ENCODE measurements around the gene WHRN. TPM values are rescaled to one million over a fixed set of nuclear protein-coding genes. Genes with fewer than 3 reads are reported as not detected.

The WHRN gene
- total RNA-seq, 2 donors from 2014 or later, result 7.1 to 8.6 TPM

GRCh38 chr9:114423181-114423580, 82.1 kb downstream of the WHRN start:
- H3K27ac Mint-ChIP-seq, result no peak overlapping the region
- H3K9me3 Mint-ChIP-seq, result no peaks in the 10 kb centered on the region
- no peaks in the 10 kb centered on the region for H3K4me1 Mint-ChIP-seq (ENCODE audit: low read depth)
- no peak overlapping the region for H3K4me3 Mint-ChIP-seq
- H3K27me3 Mint-ChIP-seq (ENCODE audit: low read depth), result peaks cover 5% of the 10 kb centered on the region
- ATAC-seq (replicated peaks in 1 of 2), result no peak
- DNase-seq, result no peak
- H3K36me3 Mint-ChIP-seq (ENCODE audit: insufficient read depth in 2 of 2), result no peaks in the 10 kb centered on the region

DNA sequence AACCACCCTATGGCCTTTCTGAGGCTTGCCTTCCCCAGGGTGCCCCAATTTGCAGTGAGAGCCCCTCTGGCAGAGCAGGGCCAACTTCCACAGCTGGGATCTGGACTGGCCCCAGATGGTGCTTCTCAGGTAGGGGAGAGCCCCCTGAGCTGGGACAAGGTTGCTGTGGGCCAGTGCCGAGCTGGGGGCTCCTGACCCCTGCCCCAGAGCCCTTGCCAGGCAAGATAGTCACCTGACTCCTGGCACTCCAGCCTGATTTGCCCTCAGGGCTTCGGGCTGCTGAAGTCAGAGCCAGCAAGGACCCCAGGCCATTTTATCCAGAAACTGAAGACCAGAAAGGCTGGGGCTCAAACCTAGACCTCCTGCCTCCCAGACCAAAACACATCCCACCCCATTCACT, 84.1 kb downstream of the WHRN start:
- Mint-ChIP-seq H3K4me3 (no peak overlapping the region), H3K9me3 (no peaks in the 10 kb centered on the region), H3K36me3 (ENCODE audit: insufficient read depth in 2 of 2) (no peaks in the 10 kb centered on the region), H3K27ac (no peak overlapping the region), H3K4me1 (ENCODE audit: low read depth) (no peaks in the 10 kb centered on the region), H3K27me3 (ENCODE audit: low read depth) (peaks cover 5% of the 10 kb centered on the region)
- ATAC-seq (replicated peaks in 1 of 2) (no peak), DNase-seq (no peak)

GRCh38 chr9:114419796-114420195, 85.5 kb downstream of the WHRN start:
- ATAC-seq (replicated peaks in 1 of 2) (no peak), DNase-seq (no peak)
- Mint-ChIP-seq H3K27me3 (ENCODE audit: low read depth) (peaks cover 2% of the 10 kb centered on the region), H3K4me1 (ENCODE audit: low read depth) (no peaks in the 10 kb centered on the region), H3K36me3 (ENCODE audit: insufficient read depth in 2 of 2) (no peaks in the 10 kb centered on the region), H3K4me3 (no peak overlapping the region), H3K27ac (no peak overlapping the region), H3K9me3 (no peaks in the 10 kb centered on the region)

- no peak overlapping the region for H3K27ac Mint-ChIP-seq
- no peak overlapping the region for H3K4me3 Mint-ChIP-seq
- ATAC-seq (replicated peaks in 1 of 2) (no peak), DNase-seq (no peak)
- no peaks in the 10 kb centered on the region for H3K36me3 Mint-ChIP-seq (ENCODE audit: insufficient read depth in 2 of 2)
- H3K9me3 Mint-ChIP-seq, result no peaks in the 10 kb centered on the region
- no peaks in the 10 kb centered on the region for H3K4me1 Mint-ChIP-seq (ENCODE audit: low read depth)
- no peaks in the 10 kb centered on the region for H3K27me3 Mint-ChIP-seq (ENCODE audit: low read depth)
These were observed 87.2 kb downstream of the WHRN start for GRCh38 chr9:114418053-114418452.

DNA sequence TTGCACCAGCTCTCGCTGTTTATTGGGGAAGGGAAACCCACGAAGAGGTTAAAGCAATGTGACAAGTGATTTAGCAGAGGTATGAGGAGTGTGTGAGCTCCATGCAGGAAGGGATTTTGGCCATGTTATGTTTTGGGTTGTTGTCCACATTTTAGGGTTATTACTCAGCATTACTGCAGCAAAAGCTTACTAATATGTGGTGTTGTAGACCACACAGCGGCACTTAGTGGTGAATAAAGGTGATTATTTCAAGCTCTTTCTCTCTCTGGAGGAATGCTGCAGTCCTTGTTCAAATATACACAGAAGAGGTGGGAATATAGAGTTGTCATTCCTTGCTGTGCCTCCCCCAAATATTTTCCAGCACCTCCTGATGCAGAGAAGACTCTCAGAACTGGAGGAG, 87.8 kb downstream of the WHRN start:
- ATAC-seq (replicated peaks in 1 of 2) (no peak), DNase-seq (no peak)
- Mint-ChIP-seq H3K36me3 (ENCODE audit: insufficient read depth in 2 of 2) (no peaks in the 10 kb centered on the region), H3K27me3 (ENCODE audit: low read depth) (no peaks in the 10 kb centered on the region), H3K4me3 (no peak overlapping the region), H3K4me1 (ENCODE audit: low read depth) (no peaks in the 10 kb centered on the region), H3K27ac (no peak overlapping the region), H3K9me3 (no peaks in the 10 kb centered on the region)

DNA sequence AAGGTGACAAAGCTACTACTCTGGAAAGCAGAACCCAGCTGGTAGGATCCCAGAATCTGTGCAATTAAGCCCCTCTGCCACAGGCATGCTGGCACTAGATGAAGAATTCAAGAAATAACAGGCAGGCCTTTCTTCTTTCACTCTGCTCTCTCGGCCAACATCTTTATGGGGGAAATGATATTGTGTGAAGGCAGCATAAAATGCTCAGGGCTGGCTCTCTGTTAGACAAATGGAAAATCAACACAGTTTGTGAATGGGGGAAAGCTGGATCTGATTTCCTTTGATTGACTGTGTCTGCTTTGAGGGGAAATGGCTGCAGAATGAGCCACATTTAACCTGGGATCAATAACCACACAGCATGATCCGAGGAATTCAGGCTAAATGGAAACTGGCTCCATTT, 88.4 kb downstream of the WHRN start:
- DNase-seq, result no peak
- Mint-ChIP-seq H3K9me3 (no peaks in the 10 kb centered on the region), H3K4me1 (ENCODE audit: low read depth) (no peaks in the 10 kb centered on the region), H3K4me3 (no peak overlapping the region), H3K27me3 (ENCODE audit: low read depth) (no peaks in the 10 kb centered on the region), H3K36me3 (ENCODE audit: insufficient read depth in 2 of 2) (no peaks in the 10 kb centered on the region), H3K27ac (no peak overlapping the region)
- no peak for ATAC-seq (replicated peaks in 1 of 2)

- no peak overlapping the region for H3K4me3 Mint-ChIP-seq
- no peaks in the 10 kb centered on the region for H3K9me3 Mint-ChIP-seq
- no peak for ATAC-seq (replicated peaks in 1 of 2)
- no peak for DNase-seq
- no peaks in the 10 kb centered on the region for H3K36me3 Mint-ChIP-seq (ENCODE audit: insufficient read depth in 2 of 2)
- no peaks in the 10 kb centered on the region for H3K27me3 Mint-ChIP-seq (ENCODE audit: low read depth)
- H3K4me1 Mint-ChIP-seq (ENCODE audit: low read depth), result no peaks in the 10 kb centered on the region
- no peak overlapping the region for H3K27ac Mint-ChIP-seq
These were observed 89.0 kb downstream of the WHRN start for GRCh38 chr9:114416290-114416689.

- Mint-ChIP-seq H3K36me3 (ENCODE audit: insufficient read depth in 2 of 2) (no peaks in the 10 kb centered on the region), H3K4me3 (no peak overlapping the region), H3K4me1 (ENCODE audit: low read depth) (no peaks in the 10 kb centered on the region), H3K27ac (no peak overlapping the region), H3K9me3 (no peaks in the 10 kb centered on the region), H3K27me3 (ENCODE audit: low read depth) (no peaks in the 10 kb centered on the region)
- DNase-seq, result no peak
- no peak for ATAC-seq (replicated peaks in 1 of 2)
These were observed 90.9 kb downstream of the WHRN start for GRCh38 chr9:114414346-114414745.

DNA sequence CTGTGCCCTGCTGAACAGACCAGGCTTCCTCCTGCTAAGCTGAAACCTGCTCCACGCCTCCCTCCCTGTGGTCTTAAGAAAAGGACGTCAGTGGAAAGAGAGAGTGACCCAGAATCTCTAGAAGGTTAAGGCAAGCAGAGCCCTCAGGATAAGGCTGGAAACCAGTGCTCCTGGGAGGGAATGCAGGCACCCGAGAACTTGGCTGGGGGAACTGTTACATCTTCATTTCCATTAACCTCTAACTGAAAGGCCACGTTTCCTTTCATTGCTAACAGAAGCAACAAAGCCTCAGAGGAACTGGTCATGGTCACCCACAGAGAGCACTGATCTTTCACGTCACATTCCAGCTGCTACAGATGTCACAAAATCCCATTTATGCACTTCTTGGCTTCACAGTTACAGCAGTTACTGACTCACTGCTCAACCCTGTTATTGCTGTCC, 91.4 kb downstream of the WHRN start:
- no peaks in the 10 kb centered on the region for H3K27me3 Mint-ChIP-seq (ENCODE audit: low read depth)
- no peaks in the 10 kb centered on the region for H3K36me3 Mint-ChIP-seq (ENCODE audit: insufficient read depth in 2 of 2)
- DNase-seq (no peak), ATAC-seq (replicated peaks in 1 of 2) (no peak)
- H3K4me1 Mint-ChIP-seq (ENCODE audit: low read depth), result no peaks in the 10 kb centered on the region
- H3K27ac Mint-ChIP-seq, result no peak overlapping the region
- H3K4me3 Mint-ChIP-seq, result no peak overlapping the region
- H3K9me3 Mint-ChIP-seq, result no peaks in the 10 kb centered on the region

DNA sequence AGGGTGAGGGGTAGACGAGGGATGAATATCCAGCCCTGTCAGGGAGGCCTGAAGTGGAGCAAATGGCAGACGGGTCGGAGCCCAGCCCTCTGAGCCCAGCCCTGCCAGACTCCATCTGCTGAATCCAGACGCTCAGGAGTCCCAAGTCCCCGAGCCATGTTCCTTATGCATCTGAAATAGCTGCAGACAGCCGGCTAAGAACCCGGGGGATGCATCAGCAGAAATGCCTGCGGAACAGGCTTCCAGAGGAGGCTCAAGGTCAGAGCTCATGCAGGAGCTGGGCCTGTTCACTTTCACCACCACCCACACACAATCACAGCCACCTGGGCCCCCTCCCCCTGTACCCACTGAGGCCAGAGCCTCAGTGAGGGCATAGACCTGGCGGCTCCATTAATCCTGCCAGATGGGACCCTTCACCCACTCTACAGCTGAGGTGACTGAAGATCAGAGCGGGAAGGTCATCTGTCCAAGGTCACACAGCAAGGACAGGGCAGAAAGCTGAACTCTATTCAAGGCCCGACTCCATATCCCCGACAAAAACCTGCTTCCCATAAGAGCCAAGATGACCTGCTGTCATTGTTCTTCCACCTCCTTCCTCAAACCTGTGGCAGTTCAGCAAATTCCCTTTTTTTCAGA, 93.1 kb downstream of the WHRN start:
- Mint-ChIP-seq H3K4me3 (no peak overlapping the region), H3K27me3 (ENCODE audit: low read depth) (no peaks in the 10 kb centered on the region), H3K27ac (no peak overlapping the region), H3K36me3 (ENCODE audit: insufficient read depth in 2 of 2) (no peaks in the 10 kb centered on the region), H3K4me1 (ENCODE audit: low read depth) (no peaks in the 10 kb centered on the region), H3K9me3 (no peaks in the 10 kb centered on the region)
- DNase-seq (no peak), ATAC-seq (replicated peaks in 1 of 2) (no peak)

DNA sequence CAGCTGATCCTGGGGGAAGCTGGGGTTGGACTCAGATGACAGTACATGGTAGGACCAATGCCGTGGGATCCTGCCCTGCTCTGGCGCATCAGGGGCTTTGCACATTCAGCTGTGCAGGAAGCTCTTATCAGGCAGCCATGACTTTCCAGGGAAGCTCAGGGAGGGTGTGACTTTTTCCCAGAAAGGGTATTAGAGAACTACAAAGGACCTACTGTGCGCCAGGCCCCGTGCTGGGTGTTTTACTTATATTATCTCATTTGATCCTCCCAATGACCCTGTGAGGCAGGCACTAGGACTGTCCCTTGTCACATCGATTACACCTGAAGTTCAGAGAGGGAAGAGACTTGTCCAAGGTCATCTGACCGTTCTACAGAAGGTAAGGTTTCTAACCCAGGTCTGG, 93.8 kb downstream of the WHRN start:
- H3K4me1 Mint-ChIP-seq (ENCODE audit: low read depth), result no peaks in the 10 kb centered on the region
- H3K36me3 Mint-ChIP-seq (ENCODE audit: insufficient read depth in 2 of 2), result no peaks in the 10 kb centered on the region
- no peaks in the 10 kb centered on the region for H3K9me3 Mint-ChIP-seq
- H3K27me3 Mint-ChIP-seq (ENCODE audit: low read depth), result no peaks in the 10 kb centered on the region
- no peak overlapping the region for H3K27ac Mint-ChIP-seq
- DNase-seq (no peak), ATAC-seq (replicated peaks in 1 of 2) (no peak)
- H3K4me3 Mint-ChIP-seq, result no peak overlapping the region

DNA sequence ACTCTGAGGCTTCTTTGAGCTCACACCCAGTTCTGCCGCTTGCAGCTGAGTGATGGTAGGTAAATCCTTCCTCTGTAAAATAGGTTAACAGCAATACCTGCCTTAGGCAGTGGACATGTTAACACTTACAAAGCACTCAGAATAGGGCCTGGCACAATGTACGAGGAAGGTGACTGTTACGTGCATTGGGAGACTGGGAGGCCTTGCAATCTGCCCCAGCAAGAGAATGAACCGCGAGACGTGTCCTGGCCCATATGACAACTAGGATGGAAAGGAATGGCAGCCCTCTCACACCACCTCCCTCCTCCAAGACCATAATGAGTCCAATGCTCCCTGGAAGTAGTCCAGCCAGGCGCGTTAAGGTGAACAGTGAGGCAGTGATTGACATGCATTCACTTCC, 94.4 kb downstream of the WHRN start:
- H3K4me1 Mint-ChIP-seq (ENCODE audit: low read depth), result no peaks in the 10 kb centered on the region
- no peaks in the 10 kb centered on the region for H3K9me3 Mint-ChIP-seq
- H3K27me3 Mint-ChIP-seq (ENCODE audit: low read depth), result no peaks in the 10 kb centered on the region
- H3K4me3 Mint-ChIP-seq, result no peak overlapping the region
- no peaks in the 10 kb centered on the region for H3K36me3 Mint-ChIP-seq (ENCODE audit: insufficient read depth in 2 of 2)
- no peak overlapping the region for H3K27ac Mint-ChIP-seq
- no peak for ATAC-seq (replicated peaks in 1 of 2)
- DNase-seq, result no peak

DNA sequence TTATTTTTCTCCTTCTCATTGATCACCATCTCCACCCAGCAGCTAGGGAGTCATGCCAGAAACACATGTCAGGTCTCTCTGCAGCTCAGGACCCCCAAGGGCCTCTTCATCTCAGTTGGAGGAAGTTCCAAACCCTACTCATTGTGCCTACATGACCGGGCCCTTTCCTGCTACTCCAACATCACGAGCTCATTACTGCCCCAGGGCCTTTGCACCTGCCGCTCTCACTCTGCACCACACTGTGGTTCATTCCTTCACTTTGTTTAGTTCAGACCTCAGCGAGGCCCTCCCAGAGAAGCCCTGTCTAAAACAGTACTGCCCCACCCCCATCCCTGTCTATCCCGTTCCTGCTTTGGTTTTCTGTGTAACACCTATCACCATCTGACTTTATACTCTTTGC, 95.4 kb downstream of the WHRN start:
- Mint-ChIP-seq H3K4me3 (no peak overlapping the region), H3K9me3 (no peaks in the 10 kb centered on the region), H3K27ac (no peak overlapping the region), H3K27me3 (ENCODE audit: low read depth) (no peaks in the 10 kb centered on the region), H3K36me3 (ENCODE audit: insufficient read depth in 2 of 2) (no peaks in the 10 kb centered on the region), H3K4me1 (ENCODE audit: low read depth) (peaks cover 5% of the 10 kb centered on the region)
- DNase-seq (no peak), ATAC-seq (replicated peaks in 1 of 2) (no peak)

DNA sequence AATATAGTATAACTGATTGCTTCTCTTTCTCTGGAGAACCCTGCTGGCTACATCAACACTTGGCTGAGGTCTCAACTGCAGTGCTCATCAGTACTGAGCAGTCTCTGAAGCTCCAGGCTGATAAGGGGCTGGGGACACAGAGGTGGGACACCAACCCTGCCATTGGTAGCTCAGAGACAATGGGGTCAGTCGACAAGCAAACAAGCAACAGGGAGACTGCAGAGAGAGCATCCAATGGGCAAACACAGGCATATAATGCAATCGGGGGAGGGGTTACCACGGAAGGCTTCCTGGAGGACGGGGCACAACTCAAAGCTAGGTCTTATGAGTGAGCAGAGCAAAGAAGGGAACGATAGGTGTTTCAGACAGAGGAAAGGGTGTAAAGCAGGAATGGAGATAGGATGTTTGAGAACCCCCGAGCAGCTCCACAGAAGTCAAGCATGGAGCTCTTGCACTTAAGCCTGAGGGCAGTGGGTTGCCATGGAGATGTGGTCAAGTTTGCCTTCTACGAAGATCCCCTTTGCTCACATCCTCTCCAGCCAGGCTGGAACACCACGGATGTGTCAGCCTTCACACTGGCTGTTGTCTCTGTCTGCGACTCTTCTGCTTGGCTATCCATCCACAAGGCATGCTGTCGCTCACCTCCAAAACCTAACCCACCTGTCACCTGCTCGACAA, 96.0 kb downstream of the WHRN start:
- Mint-ChIP-seq H3K36me3 (ENCODE audit: insufficient read depth in 2 of 2) (no peaks in the 10 kb centered on the region), H3K4me1 (ENCODE audit: low read depth) (peaks cover 5% of the 10 kb centered on the region), H3K9me3 (no peaks in the 10 kb centered on the region), H3K4me3 (no peak overlapping the region), H3K27me3 (ENCODE audit: low read depth) (no peaks in the 10 kb centered on the region), H3K27ac (no peak overlapping the region)
- ATAC-seq (replicated peaks in 1 of 2), result no peak
- DNase-seq, result no peak
